IPS-15b (cell line): ENCODE measurements around the gene STK4.
"Not testable (repeated sequence)": the region's sequence is repeated elsewhere in the genome, so short reads cannot be mapped to it uniquely, and the experiment has no call there.

Source experiments
- H3K27me3 ChIP-seq: one replicate; pipeline ENCODE4 v1.6.1; 2013; ENCODE audit warnings: low read length; ENCODE audit not compliant: control insufficient read depth, insufficient read depth
- H3K36me3 ChIP-seq: one replicate; pipeline ENCODE4 v1.6.1; 2013; ENCODE audit warnings: low read length; ENCODE audit not compliant: control insufficient read depth, insufficient read depth
- H3K4me1 ChIP-seq: one replicate; pipeline ENCODE4 v1.6.1; 2013; ENCODE audit warnings: mild to moderate bottlenecking, low read length; ENCODE audit not compliant: control insufficient read depth, insufficient read depth
- H3K4me3 ChIP-seq: one replicate; pipeline ENCODE4 v1.5.1; 2013; ENCODE audit warnings: low read depth, low read length
- H3K9ac ChIP-seq: one replicate; pipeline ENCODE4 v1.6.1; 2013; ENCODE audit warnings: low read depth, mild to moderate bottlenecking, low read length
- H3K9me3 ChIP-seq: one replicate; pipeline ENCODE4 v1.6.1; 2013; ENCODE audit warnings: mild to moderate bottlenecking, low read length; ENCODE audit not compliant: control insufficient read depth, insufficient read depth

Gene STK4

GRCh38 chr20:45019027-45019761 is 52.9 kb downstream of the STK4 start:
- H3K4me1 ChIP-seq: peaks cover 17% of the 10 kb centered on the region
- H3K9ac ChIP-seq: no peak overlapping the region
- no peak overlapping the region for H3K4me3 ChIP-seq
- no peaks in the 10 kb centered on the region for H3K9me3 ChIP-seq
- no peaks in the 10 kb centered on the region for H3K36me3 ChIP-seq
- no peaks in the 10 kb centered on the region for H3K27me3 ChIP-seq

GRCh38 chr20:45019762-45020123 is 53.4 kb downstream of the STK4 start:
- H3K9ac ChIP-seq: no peak overlapping the region
- no peak overlapping the region for H3K4me3 ChIP-seq
- no peaks in the 10 kb centered on the region for H3K27me3 ChIP-seq
- peaks cover 17% of the 10 kb centered on the region for H3K4me1 ChIP-seq
- H3K36me3 ChIP-seq: no peaks in the 10 kb centered on the region
- no peaks in the 10 kb centered on the region for H3K9me3 ChIP-seq

DNA sequence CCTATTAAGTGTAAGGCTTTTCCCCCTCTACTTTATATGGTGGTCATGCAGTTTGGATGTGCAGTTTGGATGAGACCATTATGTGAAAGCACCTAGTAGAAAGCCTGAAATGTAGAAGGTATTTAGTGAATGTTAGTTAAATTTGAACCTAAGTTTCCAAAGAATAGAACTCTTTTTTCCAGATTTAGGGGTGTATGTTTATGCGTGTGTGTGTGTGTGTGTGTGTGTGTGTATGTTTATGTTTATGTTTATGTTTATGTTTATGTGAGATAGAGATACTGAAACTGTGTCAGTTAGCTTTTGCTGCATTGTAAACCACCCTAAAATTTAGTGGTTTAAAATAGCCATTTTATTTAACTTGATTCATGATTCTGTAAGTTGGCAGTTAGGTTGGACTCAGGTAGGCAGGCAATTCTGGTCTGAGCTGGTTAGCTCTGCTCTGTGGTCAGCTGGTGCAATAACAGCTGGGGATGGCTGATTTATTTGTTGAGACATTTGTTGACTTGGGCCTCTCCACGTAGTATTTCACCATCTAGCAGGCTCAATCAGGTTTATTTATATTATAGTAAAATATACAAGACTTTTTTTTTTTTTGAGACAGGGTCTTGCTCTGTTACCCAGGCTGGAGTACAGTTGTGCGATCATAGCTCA is 54.0 kb downstream of the STK4 start:
- peaks cover 17% of the 10 kb centered on the region for H3K4me1 ChIP-seq
- no peaks in the 10 kb centered on the region for H3K36me3 ChIP-seq
- no peak overlapping the region for H3K9ac ChIP-seq
- H3K9me3 ChIP-seq: no peaks in the 10 kb centered on the region
- H3K4me3 ChIP-seq: no peak overlapping the region
- no peaks in the 10 kb centered on the region for H3K27me3 ChIP-seq

GRCh38 chr20:45021631-45022030 is 55.3 kb downstream of the STK4 start:
- no peaks in the 10 kb centered on the region for H3K9me3 ChIP-seq
- peaks cover 15% of the 10 kb centered on the region for H3K4me1 ChIP-seq
- no peaks in the 10 kb centered on the region for H3K36me3 ChIP-seq
- no peaks in the 10 kb centered on the region for H3K27me3 ChIP-seq
- H3K9ac ChIP-seq: no peak overlapping the region
- no peak overlapping the region for H3K4me3 ChIP-seq

DNA sequence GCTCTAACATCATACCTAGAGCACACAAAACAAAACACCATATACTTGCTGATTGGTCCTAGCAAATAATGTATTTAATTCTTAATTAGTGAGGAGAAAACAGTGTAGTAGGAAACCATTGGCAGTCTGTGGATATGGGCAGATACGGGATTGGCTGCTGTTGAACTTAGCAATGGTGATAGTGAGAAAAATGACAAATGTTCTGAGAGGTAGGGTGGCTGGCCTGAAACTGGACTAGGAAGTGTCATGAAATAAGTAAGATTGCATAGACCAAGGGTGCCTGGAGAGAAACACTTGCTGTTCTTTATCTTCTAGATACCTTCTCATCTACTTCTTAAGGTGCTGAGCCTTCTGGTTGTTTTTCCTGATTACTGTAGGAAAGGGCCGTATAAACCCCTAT is 56.8 kb downstream of the STK4 start:
- not testable (repeated sequence) for H3K9me3 ChIP-seq, H3K36me3 ChIP-seq

DNA sequence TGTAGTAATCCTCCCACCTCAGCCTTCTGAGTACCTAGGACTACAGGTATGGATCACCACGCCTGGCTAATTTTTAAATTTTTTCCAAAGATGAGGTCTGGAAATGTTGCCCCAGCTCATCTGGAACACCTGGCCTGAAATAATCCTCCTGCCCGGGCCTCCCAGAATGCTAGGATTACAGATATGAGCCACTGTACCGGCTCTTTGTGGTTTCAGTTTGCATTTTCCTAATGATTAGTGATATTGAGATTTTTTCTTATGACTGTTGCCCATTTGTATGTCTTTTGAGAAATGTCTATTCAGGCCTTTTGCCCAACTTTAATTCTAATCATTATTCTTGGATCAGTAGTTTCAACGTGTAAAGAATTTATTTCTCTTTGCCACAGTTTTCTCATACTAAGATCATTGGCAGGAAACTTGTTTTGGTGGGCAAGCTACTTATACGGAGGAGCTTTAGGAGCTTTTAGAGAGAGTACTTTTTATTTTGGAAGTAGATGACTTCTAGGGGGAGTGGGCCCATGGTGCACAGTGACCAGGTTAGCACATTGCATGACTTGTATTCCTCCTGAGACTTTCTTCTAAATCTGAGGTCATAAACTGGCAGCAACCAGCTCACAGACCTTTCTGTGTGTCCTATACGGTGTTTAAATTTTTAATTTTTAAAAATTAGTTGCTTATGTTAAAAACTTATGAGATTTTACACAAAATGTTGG is 62.3 kb downstream of the STK4 start:
- peaks cover 6% of the 10 kb centered on the region for H3K4me1 ChIP-seq
- H3K4me3 ChIP-seq: no peak overlapping the region
- H3K9me3 ChIP-seq: no peaks in the 10 kb centered on the region
- H3K9ac ChIP-seq: no peak overlapping the region
- H3K36me3 ChIP-seq: no peaks in the 10 kb centered on the region
- H3K27me3 ChIP-seq: no peaks in the 10 kb centered on the region

More for the DNA sequence above, 56.8 kb downstream of the STK4 start:
- not testable (repeated sequence) for H3K4me1 ChIP-seq, H3K27me3 ChIP-seq, H3K4me3 ChIP-seq, H3K9ac ChIP-seq

GRCh38 chr20:45029884-45030283 is 63.6 kb downstream of the STK4 start:
- no peak overlapping the region for H3K9ac ChIP-seq
- H3K4me3 ChIP-seq: no peak overlapping the region
- no peaks in the 10 kb centered on the region for H3K27me3 ChIP-seq
- H3K4me1 ChIP-seq: peaks cover 6% of the 10 kb centered on the region
- H3K9me3 ChIP-seq: no peaks in the 10 kb centered on the region
- no peaks in the 10 kb centered on the region for H3K36me3 ChIP-seq

DNA sequence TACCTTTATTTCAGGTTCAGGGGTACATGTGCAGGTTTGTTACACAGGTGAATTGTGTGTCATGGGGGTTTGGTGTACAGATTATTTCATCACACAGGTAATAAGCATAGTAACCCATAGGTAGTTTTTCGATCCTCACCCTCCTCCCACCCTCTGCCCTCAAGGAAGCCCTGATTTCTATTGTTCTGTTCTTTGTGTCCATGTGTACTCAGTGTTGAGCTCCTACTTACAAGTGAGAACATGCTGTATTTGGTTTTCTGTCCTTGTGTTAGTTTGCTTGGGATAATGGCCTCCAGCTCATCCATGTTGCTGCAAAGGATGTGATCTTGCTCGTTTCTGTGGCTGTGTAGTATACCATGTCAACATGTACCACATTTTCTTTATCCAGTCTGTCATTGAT is 66.0 kb downstream of the STK4 start:
- Histone ChIP-seq H3K9me3 (no peaks in the 10 kb centered on the region), H3K27me3 (no peaks in the 10 kb centered on the region), H3K9ac (no peak overlapping the region), H3K36me3 (no peaks in the 10 kb centered on the region), H3K4me1 (peaks cover 6% of the 10 kb centered on the region), H3K4me3 (no peak overlapping the region)

DNA sequence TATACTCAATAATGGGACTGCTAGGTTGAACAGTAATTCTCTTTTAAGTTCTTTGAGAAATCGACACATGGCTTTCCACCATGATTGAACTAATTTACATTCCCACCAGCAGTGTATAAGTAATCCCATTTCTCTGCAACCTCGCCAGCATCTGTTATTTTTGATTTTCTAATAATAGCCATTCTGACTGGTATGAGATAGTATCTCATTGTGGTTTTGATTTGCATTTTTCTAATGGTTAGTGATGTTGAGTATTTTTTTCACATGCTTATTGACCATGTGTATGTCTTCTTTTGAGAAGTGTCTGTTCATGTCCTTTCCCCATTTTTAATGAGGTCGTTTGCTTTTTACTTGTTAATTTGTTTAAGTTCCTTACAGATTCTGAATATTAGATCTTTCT is 66.5 kb downstream of the STK4 start:
- no peak overlapping the region for H3K9ac ChIP-seq
- H3K4me3 ChIP-seq: no peak overlapping the region
- no peaks in the 10 kb centered on the region for H3K9me3 ChIP-seq
- H3K4me1 ChIP-seq: peaks cover 6% of the 10 kb centered on the region
- H3K27me3 ChIP-seq: no peaks in the 10 kb centered on the region
- H3K36me3 ChIP-seq: no peaks in the 10 kb centered on the region

- no peaks in the 10 kb centered on the region for H3K27me3 ChIP-seq
- no peaks in the 10 kb centered on the region for H3K9me3 ChIP-seq
- H3K36me3 ChIP-seq: no peaks in the 10 kb centered on the region
- H3K4me1 ChIP-seq: peaks cover 6% of the 10 kb centered on the region
- no peak overlapping the region for H3K9ac ChIP-seq
- no peak overlapping the region for H3K4me3 ChIP-seq
Measured at GRCh38 chr20:45034436-45034835, 68.1 kb downstream of the STK4 start.

DNA sequence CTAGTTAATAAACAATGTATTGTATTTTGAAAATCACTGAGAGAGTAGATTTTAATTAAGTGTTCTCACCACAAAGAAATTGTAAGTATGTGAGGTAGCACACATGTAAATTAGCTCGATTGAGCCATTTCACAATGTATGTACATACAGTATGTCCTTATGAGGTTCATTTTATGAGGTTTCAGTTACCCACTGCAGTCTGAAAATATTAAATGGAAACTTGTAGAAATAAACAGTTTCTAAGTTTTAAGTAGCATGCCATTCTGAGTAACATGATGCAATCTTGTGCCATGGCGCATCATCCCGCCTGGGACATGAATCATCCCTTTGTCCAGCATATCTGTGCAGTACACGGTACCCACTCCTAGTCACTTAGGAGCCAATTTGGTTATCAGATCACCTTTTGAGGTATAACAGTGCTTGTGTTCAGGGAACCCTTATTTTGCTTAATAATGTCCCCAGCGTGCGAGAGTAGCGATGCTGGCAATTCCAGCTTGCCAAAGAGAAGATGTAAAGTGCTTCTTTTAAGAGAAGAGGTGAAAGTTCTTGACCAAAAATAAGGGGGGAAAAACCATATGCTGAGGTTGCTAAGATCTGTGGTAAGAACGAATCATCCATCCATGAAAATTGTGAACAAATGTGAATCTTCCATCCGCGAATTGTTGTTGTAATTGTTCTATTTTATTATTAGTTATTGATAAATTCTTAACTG is 69.9 kb downstream of the STK4 start:
- H3K36me3 ChIP-seq: no peaks in the 10 kb centered on the region

More for the DNA sequence above, 69.9 kb downstream of the STK4 start:
- H3K4me1 ChIP-seq: peaks cover 7% of the 10 kb centered on the region
- H3K9me3 ChIP-seq: no peaks in the 10 kb centered on the region
- H3K4me3 ChIP-seq: no peak overlapping the region
- H3K27me3 ChIP-seq: no peaks in the 10 kb centered on the region
- no peak overlapping the region for H3K9ac ChIP-seq
